ENCODE results near the gene CNNM4.

CNNM4 gene

GRCh38 chr2:96763511-96764252 is 3.0 kb downstream of the CNNM4 start:
- H3K4me3 ChIP-seq (ENCODE audit: low read depth, low read length) = peak overlapping the region; percentile 72
- DNase-seq (ENCODE audit: low read depth) = no peak
- TF ChIP-seq, protein P1, sequence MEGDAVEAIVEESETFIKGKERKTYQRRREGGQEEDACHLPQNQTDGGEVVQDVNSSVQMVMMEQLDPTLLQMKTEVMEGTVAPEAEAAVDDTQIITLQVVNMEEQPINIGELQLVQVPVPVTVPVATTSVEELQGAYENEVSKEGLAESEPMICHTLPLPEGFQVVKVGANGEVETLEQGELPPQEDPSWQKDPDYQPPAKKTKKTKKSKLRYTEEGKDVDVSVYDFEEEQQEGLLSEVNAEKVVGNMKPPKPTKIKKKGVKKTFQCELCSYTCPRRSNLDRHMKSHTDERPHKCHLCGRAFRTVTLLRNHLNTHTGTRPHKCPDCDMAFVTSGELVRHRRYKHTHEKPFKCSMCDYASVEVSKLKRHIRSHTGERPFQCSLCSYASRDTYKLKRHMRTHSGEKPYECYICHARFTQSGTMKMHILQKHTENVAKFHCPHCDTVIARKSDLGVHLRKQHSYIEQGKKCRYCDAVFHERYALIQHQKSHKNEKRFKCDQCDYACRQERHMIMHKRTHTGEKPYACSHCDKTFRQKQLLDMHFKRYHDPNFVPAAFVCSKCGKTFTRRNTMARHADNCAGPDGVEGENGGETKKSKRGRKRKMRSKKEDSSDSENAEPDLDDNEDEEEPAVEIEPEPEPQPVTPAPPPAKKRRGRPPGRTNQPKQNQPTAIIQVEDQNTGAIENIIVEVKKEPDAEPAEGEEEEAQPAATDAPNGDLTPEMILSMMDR (IDR thresholded peaks at IDR 0.05; ENCODE audit: control insufficient read depth, extremely low read depth, insufficient read depth) = peak; percentile 20; the same call in 1 of the 2 replicates

- DNase-seq (ENCODE audit: low read depth) = no peak
- TF ChIP-seq, protein P1 (IDR thresholded peaks at IDR 0.05; ENCODE audit: control insufficient read depth, extremely low read depth, insufficient read depth) = no peak
- H3K4me3 ChIP-seq (ENCODE audit: low read depth, low read length) = peak overlapping the region; percentile 72
Observed at GRCh38 chr2:96764253-96764637, 3.5 kb downstream of the CNNM4 start.

DNA sequence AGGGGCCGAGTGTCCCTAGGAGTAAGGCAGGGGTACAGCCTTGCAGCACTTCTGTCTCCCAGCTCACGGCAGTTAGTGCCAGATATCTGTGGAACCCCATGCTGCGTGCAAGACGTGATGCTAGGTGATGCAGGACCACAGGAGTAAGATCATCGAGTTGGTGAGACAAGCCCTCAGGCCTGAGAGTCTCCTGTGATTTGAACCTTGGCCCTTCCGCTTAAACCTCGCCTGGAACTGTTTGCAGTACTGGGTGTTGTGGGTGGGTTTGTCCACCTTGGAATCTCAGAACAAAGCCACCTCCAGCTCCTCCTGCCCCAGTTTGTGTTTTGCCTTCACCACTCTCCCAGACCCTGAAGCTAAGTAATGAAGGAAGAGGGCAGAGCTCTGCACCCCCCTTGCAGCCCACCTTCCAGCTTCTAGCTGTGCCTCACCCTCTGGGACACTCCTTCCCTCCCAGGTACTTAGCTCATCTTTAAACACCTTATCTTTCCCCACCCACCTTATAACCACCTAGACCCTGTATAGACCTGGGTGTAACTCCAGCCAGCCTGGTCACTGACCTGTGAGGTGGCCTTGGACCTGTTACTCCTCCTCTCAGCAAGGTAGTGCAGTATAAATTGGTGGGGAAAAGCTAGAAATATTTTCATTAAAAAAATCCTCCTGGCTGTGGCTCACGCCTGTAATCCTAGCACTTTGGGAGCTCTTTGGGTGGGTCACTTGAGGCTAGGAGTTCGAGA is 6.6 kb downstream of the CNNM4 start:
- H3K4me3 ChIP-seq (ENCODE audit: low read depth, low read length) = no peak overlapping the region
- TF ChIP-seq, protein P1 (IDR thresholded peaks at IDR 0.05; ENCODE audit: control insufficient read depth, extremely low read depth, insufficient read depth) = no peak
- DNase-seq (ENCODE audit: low read depth) = no peak

- H3K4me3 ChIP-seq (ENCODE audit: low read depth, low read length) = no peak overlapping the region
- TF ChIP-seq, protein P1 (IDR thresholded peaks at IDR 0.05; ENCODE audit: control insufficient read depth, extremely low read depth, insufficient read depth) = no peak
- no peak for DNase-seq (ENCODE audit: low read depth)
Observed at GRCh38 chr2:96768083-96768561, 7.4 kb downstream of the CNNM4 start.

- TF ChIP-seq, protein P1 (IDR thresholded peaks at IDR 0.05; ENCODE audit: control insufficient read depth, extremely low read depth, insufficient read depth) = no peak
- DNase-seq (ENCODE audit: low read depth) = peak; percentile 86
- H3K4me3 ChIP-seq (ENCODE audit: low read depth, low read length) = no peak overlapping the region
Observed at GRCh38 chr2:96769814-96770213, 9.1 kb downstream of the CNNM4 start.

DNA sequence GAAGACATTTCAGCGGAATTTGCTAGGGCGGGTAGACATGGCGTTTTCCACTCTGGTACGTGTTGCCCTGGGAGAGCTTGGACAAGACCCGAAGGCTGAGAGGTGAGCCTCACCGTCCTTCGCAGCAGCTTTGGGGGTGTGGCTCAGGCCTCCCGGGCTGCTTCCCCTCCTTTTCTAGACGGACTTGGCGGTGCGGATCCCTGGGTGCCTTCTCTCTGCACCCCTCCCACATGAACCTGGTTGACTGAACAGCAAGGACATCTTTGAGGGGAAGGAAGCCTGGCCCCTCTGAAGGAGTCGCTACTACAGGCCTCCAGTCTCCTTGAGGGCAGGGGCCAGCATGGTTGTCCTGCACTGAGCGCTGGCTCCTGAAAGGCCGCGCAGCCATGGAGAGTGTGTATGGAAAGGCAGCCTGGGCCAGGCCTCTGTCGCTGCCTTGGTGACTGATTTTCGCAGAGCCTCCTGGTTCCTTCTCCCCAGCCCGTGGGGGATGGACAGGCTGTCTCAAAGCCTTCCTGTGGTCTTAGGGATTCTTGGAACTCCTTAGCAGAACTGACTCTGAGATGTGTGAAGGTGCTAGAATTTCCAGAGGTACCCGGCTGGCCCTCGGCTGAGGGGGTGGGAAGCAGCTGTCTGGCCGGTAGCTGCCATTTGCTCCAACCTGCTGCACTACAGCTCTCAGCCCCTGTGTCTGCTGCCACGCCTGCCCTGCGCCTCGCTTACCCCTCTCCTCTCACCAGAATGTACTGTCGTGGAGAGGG is 9.9 kb downstream of the CNNM4 start:
- TF ChIP-seq, protein P1 (IDR thresholded peaks at IDR 0.05; ENCODE audit: control insufficient read depth, extremely low read depth, insufficient read depth) = no peak
- no peak for DNase-seq (ENCODE audit: low read depth)
- 0 out of 2 replicates have a peak overlapping the region, but pooled peaks have one; percentile 7 for H3K4me3 ChIP-seq (ENCODE audit: low read depth, low read length)
